Gastrocnemius medialis (tissue), 4 donors: ENCODE data around the gene SLCO3A1.

Experiments used
- CTCF ChIP-seq, 5 experiments: fragments of 450-650 bp in 3 of 5; fragments of 200-600 bp in 2 of 5; sonication (generic) in 2 of 5; IDR thresholded peaks in 4 of 5; conservative IDR thresholded peaks in 1 of 5; 1 replicate in 4 of 5; 2 replicates in 1 of 5; pipeline ENCODE4 v1.5.1; 2016 to 2019; ENCODE audit warnings: antibody characterized with exemption in 5 of 5, mild to moderate bottlenecking in 3 of 5, moderate library complexity in 3 of 5
- POLR2A ChIP-seq, 2 donors: fragments of 450-650 bp; IDR thresholded peaks; one replicate each; pipeline ENCODE4 v1.6.1; 2017; ENCODE audit warnings: antibody characterized with exemption in 2 of 2, mild to moderate bottlenecking in 2 of 2, moderate library complexity in 2 of 2

DNA sequence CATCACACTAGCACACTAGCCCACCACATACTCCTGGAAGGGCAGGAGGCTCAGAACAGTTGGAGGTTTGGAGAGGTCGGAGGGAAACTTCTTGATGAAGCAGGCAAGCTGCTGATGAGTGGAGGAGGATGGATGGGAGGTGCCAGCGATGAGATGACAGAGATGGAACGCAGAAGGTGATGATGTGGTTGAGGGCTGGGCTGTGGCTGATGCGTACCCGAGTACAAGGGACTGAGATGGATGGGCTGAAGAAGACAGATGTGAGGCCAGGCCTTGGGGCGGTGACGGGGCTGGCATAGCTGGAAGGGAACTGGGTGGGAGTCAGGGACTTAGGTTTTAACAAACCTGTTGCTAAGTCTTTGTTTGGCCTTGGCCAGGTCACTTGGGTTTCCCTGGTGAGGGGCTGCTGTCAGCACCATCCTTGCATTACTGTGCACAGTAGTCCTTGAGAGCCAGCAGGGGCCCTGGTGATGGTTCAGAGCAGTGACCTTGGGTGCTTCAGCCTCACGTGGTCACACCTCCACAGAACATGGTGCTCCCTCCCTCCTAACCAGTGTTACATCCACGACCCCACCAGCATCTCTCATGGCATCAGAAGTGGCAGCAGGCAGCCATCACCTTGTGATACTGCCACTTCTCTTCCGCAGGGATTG, 164.5 kb downstream of the SLCO3A1 start:
- TF ChIP-seq CTCF (IDR thresholded peaks at IDR 0.05 in 4 of 5, conservative IDR thresholded peaks at IDR 0.05 in 1 of 5) (no peak), POLR2A (IDR thresholded peaks at IDR 0.05) (no peak)
